Neuronal stem cell (in vitro differentiated cells): Measurements from ENCODE around the gene MICAL2.

ENCODE experiments used
- DNase-seq: peaks from one replicate; pipeline ENCODE4 v3.0.0-alpha.2; 2013; ENCODE audit warnings: low spot score
- H2AFZ ChIP-seq: one replicate; pipeline ENCODE4 v1.6.1; 2013; ENCODE audit warnings: mild to moderate bottlenecking, low read length, inconsistent platforms
- H2AK5ac ChIP-seq: 2 replicates; pipeline ENCODE4 v1.6.1; 2013; ENCODE audit warnings: low read depth, mild to moderate bottlenecking, inconsistent platforms, low read length, moderate library complexity, mixed read lengths
- H2BK120ac ChIP-seq: 2 replicates; pipeline ENCODE4 v1.6.1; 2013; ENCODE audit warnings: low read depth, mild to moderate bottlenecking, inconsistent platforms, low read length, moderate library complexity, mixed read lengths
- H2BK12ac ChIP-seq: one replicate; pipeline ENCODE4 v1.6.1; 2013; ENCODE audit warnings: low read length, inconsistent platforms
- H2BK15ac ChIP-seq: 2 replicates; pipeline ENCODE4 v1.6.1; 2013; ENCODE audit warnings: mild to moderate bottlenecking, low read length, inconsistent platforms, mixed read lengths
- H2BK5ac ChIP-seq: one replicate; pipeline ENCODE4 v1.6.1; 2013; ENCODE audit warnings: inconsistent platforms, mild to moderate bottlenecking, low read length, moderate library complexity
- H3K14ac ChIP-seq: one replicate; pipeline ENCODE4 v1.6.1; 2013; ENCODE audit warnings: low read length, inconsistent platforms
- H3K18ac ChIP-seq: 2 replicates; pipeline ENCODE4 v1.6.1; 2013; ENCODE audit warnings: low read length, inconsistent platforms
- H3K23ac ChIP-seq: 2 replicates; pipeline ENCODE4 v1.6.1; 2013; ENCODE audit warnings: low read depth, mild to moderate bottlenecking, mixed read lengths, low read length, inconsistent platforms; ENCODE audit not compliant: poor library complexity
- H3K27ac ChIP-seq: replicated peaks from 3 replicates; pipeline ENCODE4 v1.5.1; 2013; ENCODE audit warnings: low read length, inconsistent platforms
- H3K27me3 ChIP-seq, 3 experiments: 2 replicates each; pipeline ENCODE4 v1.6.1; 2013; ENCODE audit warnings: low read length in 3 of 3, mild to moderate bottlenecking in 2 of 3, inconsistent platforms in 1 of 3, low read depth in 1 of 3, mixed read lengths in 1 of 3, moderate library complexity in 1 of 3; ENCODE audit not compliant: control insufficient read depth in 3 of 3, insufficient read depth in 3 of 3
- H3K36me3 ChIP-seq, 2 donors: replicated peaks in 1 of 2; 2 replicates each; pipeline ENCODE4 v1.6.1; 2013; ENCODE audit warnings: low read length in 2 of 2; ENCODE audit not compliant: control insufficient read depth in 2 of 2, insufficient read depth in 2 of 2
- H3K4ac ChIP-seq: 2 replicates; pipeline ENCODE4 v1.6.1; 2013; ENCODE audit warnings: inconsistent platforms, mild to moderate bottlenecking, low read length, moderate library complexity
- H3K4me1 ChIP-seq, 2 donors: 1 replicate in 1 of 2; 2 replicates in 1 of 2; pipeline ENCODE4 v1.6.1; 2013; ENCODE audit warnings: low read length in 2 of 2, low read depth in 1 of 2; ENCODE audit not compliant: control insufficient read depth in 2 of 2, insufficient read depth in 1 of 2
- H3K4me2 ChIP-seq: one replicate; pipeline ENCODE4 v1.6.1; 2013; ENCODE audit warnings: mild to moderate bottlenecking, low read length, inconsistent platforms; ENCODE audit not compliant: insufficient read depth, poor library complexity, severe bottlenecking
- H3K4me3 ChIP-seq, 2 donors: 2 replicates each; pipeline ENCODE4 v1.5.1; 2013; ENCODE audit warnings: low read length in 2 of 2, mild to moderate bottlenecking in 2 of 2, inconsistent platforms in 1 of 2, moderate library complexity in 1 of 2
- H3K79me1 ChIP-seq: one replicate; pipeline ENCODE4 v1.6.1; 2013; ENCODE audit warnings: low read depth, mild to moderate bottlenecking, inconsistent platforms, low read length, moderate library complexity
- H3K9ac ChIP-seq: one replicate; pipeline ENCODE4 v1.6.1; 2013; ENCODE audit warnings: mild to moderate bottlenecking, low read depth, low read length, inconsistent platforms; ENCODE audit not compliant: poor library complexity
- H3K9me3 ChIP-seq, 2 donors: replicated peaks in 1 of 2; 2 replicates each; pipeline versions ENCODE3 to v1.6.1; 2013; ENCODE audit warnings: low read length in 2 of 2, mild to moderate bottlenecking in 2 of 2, inconsistent platforms in 1 of 2, low read depth in 1 of 2, mixed read lengths in 1 of 2, moderate library complexity in 1 of 2; ENCODE audit not compliant: control insufficient read depth in 2 of 2, insufficient read depth in 1 of 2
- H4K8ac ChIP-seq: one replicate; pipeline ENCODE4 v1.6.1; 2013; ENCODE audit warnings: low read depth, mild to moderate bottlenecking, inconsistent platforms, low read length, moderate library complexity
- H4K91ac ChIP-seq: one replicate; pipeline ENCODE4 v1.6.1; 2013; ENCODE audit warnings: low read length, low read depth, mild to moderate bottlenecking, inconsistent platforms; ENCODE audit not compliant: poor library complexity
- WGBS, 2 donors: extraction: QIAGEN DNeasy Blood & Tissue Kit; methylation state at CpG; one replicate each; pipeline ENCODE4 v1.1.7; 2013; ENCODE audit warnings: missing lambda C conversion rate in 2 of 2, mixed read lengths in 1 of 2; ENCODE audit not compliant: insufficient read length in 2 of 2, insufficient replicate concordance in 1 of 2; ENCODE audit errors: extremely low coverage in 2 of 2; 5-methylcytosine and 5-hydroxymethylcytosine counted together

The MICAL2 gene

DNA sequence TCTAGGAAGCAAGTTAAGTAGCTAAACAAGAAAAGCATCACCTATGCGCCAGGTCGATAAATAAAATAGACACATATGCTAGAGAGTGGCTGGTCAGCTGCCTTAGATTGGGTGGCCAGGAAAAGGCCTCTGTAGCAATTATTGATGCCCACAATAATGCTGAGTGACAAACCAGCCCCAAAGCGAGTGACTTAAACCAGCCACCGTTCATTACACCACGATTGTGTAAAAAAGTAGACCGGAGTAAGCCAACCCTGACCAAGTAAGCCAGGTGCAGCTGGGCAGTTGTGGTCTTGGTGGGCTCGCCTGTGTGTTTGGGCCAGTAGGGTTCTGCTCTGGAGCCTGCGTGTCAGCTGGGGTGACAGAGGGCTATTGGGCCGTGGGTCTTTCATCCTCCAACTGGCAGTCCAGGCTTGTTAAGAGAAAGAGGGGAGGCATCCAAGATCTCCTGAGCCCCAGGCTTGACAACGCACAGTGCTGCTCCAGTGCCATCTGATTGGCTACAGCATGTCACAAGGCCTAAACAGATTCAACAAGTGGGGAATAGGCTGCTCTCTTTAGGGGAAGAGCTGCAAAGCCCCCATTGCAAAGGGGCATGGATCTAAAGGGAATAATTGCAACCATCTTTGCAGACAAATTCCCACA is 166.6 kb downstream of the MICAL2 start:
- no peak overlapping the region for H3K4me2 ChIP-seq
- no peak overlapping the region for H2BK12ac ChIP-seq
- no peak overlapping the region for H3K14ac ChIP-seq
- no peak overlapping the region for H3K9ac ChIP-seq
- H2AK5ac ChIP-seq = no peak overlapping the region
- H3K9me3 ChIP-seq = no peaks in the 10 kb centered on the region
- no peak overlapping the region for H3K27ac ChIP-seq
- no peak overlapping the region for H4K91ac ChIP-seq
- no peak overlapping the region for H3K4ac ChIP-seq
- H4K8ac ChIP-seq = no peak overlapping the region
- H3K4me3 ChIP-seq = no peak overlapping the region
- H3K36me3 ChIP-seq = no peaks in the 10 kb centered on the region
- no peaks in the 10 kb centered on the region for H3K79me1 ChIP-seq
- no peak for DNase-seq
- no peaks in the 10 kb centered on the region for H3K4me1 ChIP-seq
- H2BK5ac ChIP-seq = no peak overlapping the region
- H3K27me3 ChIP-seq = no peaks in the 10 kb centered on the region
- H3K18ac ChIP-seq = no peak overlapping the region
- no CpG with 5 or more reads among the region's 10 CpGs for WGBS, 2 donors
- H2AFZ ChIP-seq = no peak overlapping the region
- H2BK120ac ChIP-seq = no peak overlapping the region
- no peak overlapping the region for H2BK15ac ChIP-seq
- no peak overlapping the region for H3K23ac ChIP-seq

DNA sequence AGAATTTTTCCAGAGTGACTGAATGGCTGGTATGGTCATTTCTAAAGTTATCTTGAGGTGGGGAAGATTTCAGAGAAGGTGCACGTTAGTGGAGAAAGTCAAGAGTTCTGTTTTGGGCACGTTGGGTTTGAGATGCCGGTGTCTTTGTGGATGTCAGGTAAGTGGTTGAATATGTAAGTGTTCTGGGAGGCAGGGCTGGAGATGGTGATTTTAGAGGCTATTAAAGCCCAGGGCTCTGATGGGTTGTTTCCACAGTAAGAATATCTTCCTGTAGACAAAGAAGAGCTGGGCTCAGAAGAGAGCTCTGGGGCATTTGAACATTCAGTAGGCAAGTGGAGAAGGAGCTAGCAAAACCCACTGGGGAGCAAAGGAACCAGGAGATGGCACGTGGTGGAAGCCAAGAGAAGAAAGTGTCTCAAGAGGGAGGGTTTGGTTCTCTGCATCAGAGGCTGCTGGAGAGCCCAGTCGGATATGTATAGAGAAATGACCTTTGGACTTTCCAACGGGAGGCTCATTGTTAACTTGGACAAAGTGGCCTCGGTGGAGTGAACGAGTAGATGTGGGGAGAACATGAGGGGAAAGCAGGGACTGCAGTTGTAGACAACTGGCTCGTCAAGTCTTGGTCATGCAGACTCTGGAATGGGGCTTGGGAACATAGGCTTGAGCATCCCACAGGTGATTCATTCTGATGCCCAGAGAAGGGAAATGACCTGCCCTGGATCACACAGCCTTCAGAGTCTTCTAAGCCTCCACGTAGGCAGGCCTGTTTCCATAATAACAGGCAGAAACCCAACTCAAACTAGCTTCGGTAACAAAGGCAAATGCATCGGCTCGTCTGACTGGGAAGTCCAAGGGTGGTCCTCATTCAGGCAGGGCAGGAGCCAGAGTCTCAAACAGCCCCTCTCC is 168.6 kb downstream of the MICAL2 start:
- Histone ChIP-seq H3K27me3 (peaks cover 0 to 7% (median 0%) of the 10 kb centered on the region in 3 experiments), H3K27ac (no peak overlapping the region), H3K4ac (no peak overlapping the region), H2AFZ (no peak overlapping the region), H2BK5ac (no peak overlapping the region), H3K36me3 (no peaks in the 10 kb centered on the region), H3K14ac (no peak overlapping the region), H3K23ac (no peak overlapping the region), H3K9me3 (no peaks in the 10 kb centered on the region), H3K4me2 (no peak overlapping the region), H2BK120ac (no peak overlapping the region), H3K79me1 (no peaks in the 10 kb centered on the region), H3K18ac (peak overlapping the region; percentile 32), H4K91ac (no peak overlapping the region), H2BK15ac (no peak overlapping the region), H3K4me3 (no peak overlapping the region), H3K4me1 (no peaks in the 10 kb centered on the region), H3K9ac (no peak overlapping the region), H4K8ac (no peak overlapping the region), H2BK12ac (no peak overlapping the region), H2AK5ac (no peak overlapping the region)
- WGBS, 2 donors = no CpG with 5 or more reads among the region's 13 CpGs
- no peak for DNase-seq

DNA sequence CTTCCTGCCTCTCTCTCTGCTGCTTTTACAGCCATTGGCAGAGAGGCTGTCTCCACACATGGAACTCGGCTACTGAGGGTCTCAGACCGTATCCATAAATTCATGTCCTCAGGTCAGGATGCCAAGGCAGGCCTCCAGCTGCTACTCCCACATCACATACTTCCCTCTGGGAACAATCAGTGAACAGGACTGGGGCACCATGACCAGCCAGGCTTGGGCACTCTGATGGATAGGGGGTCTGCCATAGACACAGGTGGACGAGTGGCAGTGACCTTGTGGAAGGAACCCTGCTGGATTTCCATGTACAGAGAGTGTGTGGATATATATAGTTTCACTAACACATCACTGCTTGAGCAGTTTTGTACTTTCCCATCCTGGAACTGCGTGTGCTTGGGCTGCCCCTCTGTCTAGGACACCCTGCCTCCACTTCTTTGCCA is 169.3 kb downstream of the MICAL2 start:
- no CpG with 5 or more reads among the region's 4 CpGs for WGBS, 2 donors
- no peak overlapping the region for H2AFZ ChIP-seq
- no peak overlapping the region for H3K27ac ChIP-seq
- no peaks in the 10 kb centered on the region for H3K36me3 ChIP-seq
- no peak overlapping the region for H4K8ac ChIP-seq
- H3K27me3 ChIP-seq = peaks cover 0 to 7% (median 0%) of the 10 kb centered on the region in 3 experiments
- no peak overlapping the region for H2BK5ac ChIP-seq
- H2BK15ac ChIP-seq = no peak overlapping the region
- no peaks in the 10 kb centered on the region for H3K9me3 ChIP-seq
- H2BK120ac ChIP-seq = no peak overlapping the region
- DNase-seq = no peak
- H3K4me1 ChIP-seq = no peaks in the 10 kb centered on the region
- no peak overlapping the region for H3K9ac ChIP-seq
- H3K4ac ChIP-seq = no peak overlapping the region
- H3K79me1 ChIP-seq = no peaks in the 10 kb centered on the region
- no peak overlapping the region for H4K91ac ChIP-seq
- H3K23ac ChIP-seq = no peak overlapping the region
- H3K4me3 ChIP-seq = no peak overlapping the region
- H3K14ac ChIP-seq = no peak overlapping the region
- no peak overlapping the region for H3K4me2 ChIP-seq
- H2BK12ac ChIP-seq = no peak overlapping the region
- no peak overlapping the region for H2AK5ac ChIP-seq
- H3K18ac ChIP-seq = peak overlapping the region; percentile 32

DNA sequence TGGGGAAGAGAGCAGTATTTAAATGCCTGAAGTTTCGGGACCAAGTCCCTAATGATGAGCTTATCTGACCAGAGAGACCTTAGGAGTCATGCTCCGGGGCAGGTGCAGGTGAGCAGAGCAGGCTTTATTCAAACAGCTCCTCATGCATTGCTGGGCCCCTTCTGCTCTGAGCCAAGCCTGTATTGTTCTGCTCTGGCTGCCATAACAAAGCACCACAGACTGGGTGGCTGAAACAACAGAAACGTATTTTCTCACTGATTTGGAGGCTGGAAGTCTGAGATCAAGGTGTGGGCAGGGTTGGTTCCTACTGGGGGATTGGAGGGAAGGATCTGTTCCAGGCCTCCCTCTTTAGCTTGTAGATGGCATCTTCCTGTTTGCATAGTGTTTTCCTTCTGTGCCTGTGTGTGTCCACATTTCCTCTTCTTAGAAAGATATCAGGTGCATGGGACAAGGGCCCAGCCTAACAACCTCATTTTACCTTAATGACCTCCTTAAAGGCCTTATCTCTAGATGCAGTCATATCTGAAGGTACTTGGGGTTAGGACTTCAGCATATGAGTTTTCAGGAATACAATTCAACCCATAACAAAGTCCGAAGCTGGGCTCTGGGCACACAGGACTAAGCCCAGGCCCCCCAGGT is 169.9 kb downstream of the MICAL2 start:
- Histone ChIP-seq H3K18ac (no peak overlapping the region), H3K4me1 (no peaks in the 10 kb centered on the region)

More for the DNA sequence above, 169.9 kb downstream of the MICAL2 start:
- Histone ChIP-seq H3K9ac (no peak overlapping the region), H3K27me3 (peaks cover 0 to 7% (median 0%) of the 10 kb centered on the region in 3 experiments), H3K36me3 (no peaks in the 10 kb centered on the region), H3K4me3 (no peak overlapping the region), H3K4me2 (no peak overlapping the region), H2AFZ (no peak overlapping the region), H2AK5ac (no peak overlapping the region), H3K4ac (no peak overlapping the region), H3K79me1 (no peaks in the 10 kb centered on the region), H3K9me3 (no peaks in the 10 kb centered on the region), H3K14ac (no peak overlapping the region), H2BK12ac (no peak overlapping the region), H2BK5ac (no peak overlapping the region), H3K23ac (no peak overlapping the region), H4K91ac (no peak overlapping the region), H3K27ac (no peak overlapping the region), H2BK120ac (no peak overlapping the region), H2BK15ac (no peak overlapping the region), H4K8ac (no peak overlapping the region)
- DNase-seq = no peak
- WGBS, 2 donors = no CpG with 5 or more reads among the region's 4 CpGs
